A549 (cell line): ENCODE results near the gene LHX4. TPM values are rescaled to one million over a fixed set of nuclear protein-coding genes. Genes with fewer than 3 reads are reported as not detected.

Source experiments
- ATAC-seq, 2 experiments: fragments of 200-7000 bp in 1 of 2; fragments of >200 bp in 1 of 2; cut with Nextera tagmentation in 1 of 2; cut with Tn5 transposase in 1 of 2; 3 replicates each; pipeline versions ENCODE4 v1.8.0 to v1.9.1; 2018 to 2020; ENCODE audit warnings: mild to moderate bottlenecking in 1 of 2, moderate library complexity in 1 of 2
- CTCF ChIA-PET: fragments of 300-600 bp; sonication (Branson Sonifier 250); formaldehyde crosslinking; extraction: SDS; loops from one replicate; lab custom pipeline; 2021; ENCODE audit warnings: antibody characterized with exemption, inconsistent platforms; lab: Yijun Ruan, JAX
- POLR2A ChIA-PET: fragments of 350-600 bp; formaldehyde crosslinking; extraction: SDS; loops from one replicate; lab custom pipeline; 2021; ENCODE audit warnings: antibody characterized with exemption, inconsistent platforms; lab: Yijun Ruan, JAX
- DNase-seq, 2 experiments: peaks; one replicate each; pipeline versions ENCODE4 v3.0.0 to v3.0.0-alpha.2; 2011 to 2016; ENCODE audit warnings: low read depth in 1 of 2, low spot score in 1 of 2
- FAIRE-seq: peaks from 2 replicates; lab custom pipeline; 2011; peaks lifted over from hg19 to GRCh38; lab: Jason Lieb, UNC
- H3K27ac ChIP-seq, 2 experiments: fragments of >200 bp; sonication (Bioruptor Twin); formaldehyde crosslinking; 3 replicates each; pipeline ENCODE4 v1.5.1; 2016 to 2017
- H3K4me1 ChIP-seq: fragments of >200 bp; sonication (Bioruptor Twin); formaldehyde crosslinking; 3 replicates; pipeline ENCODE4 v1.6.1; 2016
- H3K4me2 ChIP-seq: fragments of >200 bp; sonication (Bioruptor Twin); formaldehyde crosslinking; 3 replicates; pipeline ENCODE4 v1.6.1; 2016
- H3K4me3 ChIP-seq: fragments of >200 bp; sonication (Bioruptor Twin); formaldehyde crosslinking; 3 replicates; pipeline ENCODE4 v1.5.1; 2016
- H3K9me3 ChIP-seq: fragments of >200 bp; sonication (Bioruptor Twin); formaldehyde crosslinking; 3 replicates; pipeline ENCODE4 v1.6.1; 2016
- BHLHE40 ChIP-seq: IDR thresholded peaks from 2 replicates; pipeline ENCODE4 v1.6.1; 2012; ENCODE audit warnings: low read depth, low read length, inconsistent platforms
- CHD2 ChIP-seq: fragments of 150-350 bp; IDR thresholded peaks from 2 replicates; pipeline ENCODE4 v1.6.1; 2014; ENCODE audit warnings: low read length; ENCODE audit not compliant: partially characterized antibody
- EP300 ChIP-seq, 2 experiments: fragments of >200 bp; sonication (Bioruptor Twin); formaldehyde crosslinking; IDR thresholded peaks; 2 replicates in 1 of 2; 3 replicates in 1 of 2; pipeline ENCODE4 v1.6.1; 2016 to 2017
- ESRRA ChIP-seq: fragments of 150-350 bp; IDR thresholded peaks from 2 replicates; pipeline ENCODE4 v1.6.1; 2014; ENCODE audit warnings: mild to moderate bottlenecking, low read length, borderline replicate concordance
- FOXS1 ChIP-seq: fragments of 250-450 bp; sonication (Bioruptor Pico); IDR thresholded peaks from 2 replicates; pipeline ENCODE4 v1.5.0; 2020; ENCODE audit warnings: mild to moderate bottlenecking, moderate library complexity
- HEYL ChIP-seq: fragments of 250-450 bp; sonication (Bioruptor Pico); IDR thresholded peaks from 2 replicates; pipeline ENCODE4 v1.8.0; 2021; ENCODE audit warnings: mild to moderate bottlenecking, moderate library complexity
- HOXB13 ChIP-seq: fragments of 250-450 bp; sonication (Bioruptor Pico); IDR thresholded peaks from 2 replicates; pipeline ENCODE4 v1.5.0; 2020; ENCODE audit warnings: low read depth, mild to moderate bottlenecking, moderate library complexity
- JUN ChIP-seq, 2 experiments: fragments of >200 bp; sonication (Bioruptor Twin); formaldehyde crosslinking; IDR thresholded peaks; 2 replicates in 1 of 2; 3 replicates in 1 of 2; pipeline ENCODE4 v1.6.1; 2016 to 2017
- KDM1A ChIP-seq: fragments of 200-600 bp; sonication (generic); IDR thresholded peaks from 2 replicates; pipeline ENCODE4 v1.6.1; 2016; ENCODE audit warnings: low read depth, mild to moderate bottlenecking
- NFE2L2 ChIP-seq: fragments of 150-350 bp; conservative IDR thresholded peaks from 2 replicates; pipeline ENCODE4 v1.6.1; 2014; ENCODE audit warnings: low read length
- NR3C1 ChIP-seq: fragments of >200 bp; sonication (Bioruptor Twin); formaldehyde crosslinking; IDR thresholded peaks from 3 replicates; pipeline ENCODE4 v1.6.1; 2017
- POLR2A ChIP-seq: IDR thresholded peaks from 2 replicates; pipeline ENCODE4 v1.6.1; 2012; ENCODE audit warnings: mild to moderate bottlenecking, low read length
- RCOR1 ChIP-seq: fragments of 150-350 bp; IDR thresholded peaks from 2 replicates; pipeline ENCODE4 v1.6.1; 2014; ENCODE audit warnings: antibody characterized with exemption, low read length, low read depth
- RNF2 ChIP-seq: fragments of 200-600 bp; sonication (generic); IDR thresholded peaks from 2 replicates; pipeline ENCODE4 v1.6.1; 2016; ENCODE audit warnings: low read depth, mild to moderate bottlenecking, antibody characterized with exemption, moderate library complexity, borderline replicate concordance
- TP53 ChIP-seq: fragments of 250-450 bp; sonication (Bioruptor Pico); IDR thresholded peaks from 2 replicates; pipeline ENCODE4 v1.5.0; 2021; ENCODE audit warnings: mild to moderate bottlenecking, moderate library complexity
- ZFP36 ChIP-seq: fragments of 450-650 bp; IDR thresholded peaks from 2 replicates; pipeline ENCODE4 v1.6.1; 2014; ENCODE audit warnings: borderline replicate concordance; ENCODE audit not compliant: partially characterized antibody
- ZNF302 ChIP-seq: fragments of 250-450 bp; sonication (Bioruptor Pico); IDR thresholded peaks from 2 replicates; pipeline ENCODE4 v1.9.0; 2021; ENCODE audit warnings: inconsistent platforms, mild to moderate bottlenecking, moderate library complexity
- WGBS: methylation state at CpG from one replicate; pipeline ENCODE4 v1.1.6; 2017; ENCODE audit errors: missing lambda C conversion rate; 5-methylcytosine and 5-hydroxymethylcytosine counted together
- polyA plus RNA-seq, 4 experiments: library from polyadenylated mRNA; depleted of rRNA in 3 of 4; stranded (reverse); fragments of >200 nt; fragmentation: RNase III in 1 of 4; extraction: RNeasy Plus Mini Kit Qiagen cat#74134 plus additional on column Dnase treatment in 1 of 4; gene quantifications; 2 replicates in 3 of 4; 3 replicates in 1 of 4; pipeline ENCODE4 v1.2.3, GENCODE V29; 2011 to 2017
- TF ChIP-seq, protein P1 (sequence below): fragments of 200-600 bp; sonication (generic); IDR thresholded peaks from 2 replicates; pipeline ENCODE4 v1.6.1; 2016; ENCODE audit warnings: antibody characterized with exemption, mild to moderate bottlenecking, moderate library complexity
- TF ChIP-seq, protein P2 (sequence below): fragments of 250-450 bp; sonication (Bioruptor Pico); IDR thresholded peaks from 2 replicates; pipeline ENCODE4 v1.5.0; 2021; ENCODE audit warnings: mild to moderate bottlenecking, moderate library complexity, borderline replicate concordance
- TF ChIP-seq, protein P3 (sequence below): IDR thresholded peaks from 2 replicates; pipeline ENCODE4 v1.6.1; 2012; ENCODE audit warnings: low read depth, borderline replicate concordance

The LHX4 gene
- polyA plus RNA-seq, 2 of the 4 experiments (the other 2 are of a cell fraction): 0.62 to 0.80 TPM

DNA sequence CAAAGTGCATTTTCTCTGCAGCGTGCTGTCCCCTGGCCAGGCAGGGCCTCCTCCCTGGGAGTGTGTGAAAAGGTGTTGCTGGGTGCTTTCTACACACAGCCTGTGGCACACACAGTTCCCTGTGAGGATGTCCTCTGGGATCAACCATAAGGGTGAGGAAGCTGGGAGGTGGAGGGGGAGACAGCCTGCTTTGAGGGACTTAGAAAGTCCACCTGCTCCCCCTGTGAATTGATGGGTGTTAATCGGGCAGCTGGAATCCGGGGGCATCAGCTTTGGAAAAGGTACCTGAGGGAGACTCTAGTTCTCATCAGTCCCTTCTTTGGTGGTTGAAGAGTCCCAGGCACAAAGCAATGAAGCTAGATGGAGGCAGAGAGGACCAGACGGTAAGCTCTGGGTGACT, 35.8 kb downstream of the LHX4 start (continued):
- no peak for TF ChIP-seq RCOR1
- TF ChIP-seq POLR2A: no peak
- TF ChIP-seq, protein P1, sequence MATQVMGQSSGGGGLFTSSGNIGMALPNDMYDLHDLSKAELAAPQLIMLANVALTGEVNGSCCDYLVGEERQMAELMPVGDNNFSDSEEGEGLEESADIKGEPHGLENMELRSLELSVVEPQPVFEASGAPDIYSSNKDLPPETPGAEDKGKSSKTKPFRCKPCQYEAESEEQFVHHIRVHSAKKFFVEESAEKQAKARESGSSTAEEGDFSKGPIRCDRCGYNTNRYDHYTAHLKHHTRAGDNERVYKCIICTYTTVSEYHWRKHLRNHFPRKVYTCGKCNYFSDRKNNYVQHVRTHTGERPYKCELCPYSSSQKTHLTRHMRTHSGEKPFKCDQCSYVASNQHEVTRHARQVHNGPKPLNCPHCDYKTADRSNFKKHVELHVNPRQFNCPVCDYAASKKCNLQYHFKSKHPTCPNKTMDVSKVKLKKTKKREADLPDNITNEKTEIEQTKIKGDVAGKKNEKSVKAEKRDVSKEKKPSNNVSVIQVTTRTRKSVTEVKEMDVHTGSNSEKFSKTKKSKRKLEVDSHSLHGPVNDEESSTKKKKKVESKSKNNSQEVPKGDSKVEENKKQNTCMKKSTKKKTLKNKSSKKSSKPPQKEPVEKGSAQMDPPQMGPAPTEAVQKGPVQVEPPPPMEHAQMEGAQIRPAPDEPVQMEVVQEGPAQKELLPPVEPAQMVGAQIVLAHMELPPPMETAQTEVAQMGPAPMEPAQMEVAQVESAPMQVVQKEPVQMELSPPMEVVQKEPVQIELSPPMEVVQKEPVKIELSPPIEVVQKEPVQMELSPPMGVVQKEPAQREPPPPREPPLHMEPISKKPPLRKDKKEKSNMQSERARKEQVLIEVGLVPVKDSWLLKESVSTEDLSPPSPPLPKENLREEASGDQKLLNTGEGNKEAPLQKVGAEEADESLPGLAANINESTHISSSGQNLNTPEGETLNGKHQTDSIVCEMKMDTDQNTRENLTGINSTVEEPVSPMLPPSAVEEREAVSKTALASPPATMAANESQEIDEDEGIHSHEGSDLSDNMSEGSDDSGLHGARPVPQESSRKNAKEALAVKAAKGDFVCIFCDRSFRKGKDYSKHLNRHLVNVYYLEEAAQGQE: no peak
- TF ChIP-seq, protein P2, sequence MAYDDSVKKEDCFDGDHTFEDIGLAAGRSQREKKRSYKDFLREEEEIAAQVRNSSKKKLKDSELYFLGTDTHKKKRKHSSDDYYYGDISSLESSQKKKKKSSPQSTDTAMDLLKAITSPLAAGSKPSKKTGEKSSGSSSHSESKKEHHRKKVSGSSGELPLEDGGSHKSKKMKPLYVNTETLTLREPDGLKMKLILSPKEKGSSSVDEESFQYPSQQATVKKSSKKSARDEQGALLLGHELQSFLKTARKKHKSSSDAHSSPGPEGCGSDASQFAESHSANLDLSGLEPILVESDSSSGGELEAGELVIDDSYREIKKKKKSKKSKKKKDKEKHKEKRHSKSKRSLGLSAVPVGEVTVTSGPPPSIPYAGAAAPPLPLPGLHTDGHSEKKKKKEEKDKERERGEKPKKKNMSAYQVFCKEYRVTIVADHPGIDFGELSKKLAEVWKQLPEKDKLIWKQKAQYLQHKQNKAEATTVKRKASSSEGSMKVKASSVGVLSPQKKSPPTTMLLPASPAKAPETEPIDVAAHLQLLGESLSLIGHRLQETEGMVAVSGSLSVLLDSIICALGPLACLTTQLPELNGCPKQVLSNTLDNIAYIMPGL (CRISPR knock-in tag): no peak
- no peak for TF ChIP-seq NR3C1

DNA sequence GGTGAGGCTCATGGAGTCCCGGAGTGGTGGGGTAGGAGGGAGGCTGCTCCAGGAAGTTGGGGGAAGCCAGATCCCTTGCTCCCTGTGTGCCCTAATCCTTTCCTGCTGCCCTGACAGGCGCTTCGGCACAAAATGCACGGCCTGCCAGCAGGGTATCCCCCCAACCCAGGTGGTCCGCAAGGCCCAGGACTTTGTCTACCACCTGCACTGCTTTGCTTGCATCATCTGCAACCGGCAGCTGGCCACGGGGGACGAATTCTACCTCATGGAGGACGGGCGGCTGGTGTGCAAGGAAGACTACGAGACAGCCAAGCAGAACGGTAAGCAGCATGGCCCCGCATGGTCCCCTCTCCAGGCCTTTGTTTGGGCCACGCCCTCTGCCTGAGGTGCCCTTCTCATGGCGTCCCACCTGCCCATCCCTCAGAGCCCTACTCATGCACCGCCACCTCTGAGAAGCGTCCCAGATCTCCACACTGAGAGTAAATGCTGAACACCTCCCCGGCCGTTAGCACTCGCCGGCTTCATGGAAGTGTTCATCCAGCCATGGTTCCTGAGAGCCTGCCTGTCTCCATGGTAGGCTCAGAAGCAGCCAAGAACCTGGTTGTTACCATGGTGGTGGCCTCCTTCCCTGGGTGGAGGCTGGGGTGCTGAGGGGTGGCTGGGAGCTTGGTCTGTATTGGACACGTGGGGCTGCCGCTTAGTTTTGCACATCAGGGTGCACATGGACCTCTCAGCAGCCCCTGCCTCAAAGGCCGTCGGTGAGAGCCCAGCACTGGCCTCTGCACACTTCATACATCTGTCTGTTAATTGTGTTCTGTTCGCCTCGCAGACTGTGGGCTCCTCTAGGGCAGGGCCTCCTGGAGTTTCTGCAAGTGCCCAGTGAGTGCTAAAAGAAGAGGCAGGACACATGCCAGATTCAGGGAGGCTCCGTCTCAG, 36.5 kb downstream of the LHX4 start:
- H3K4me1 ChIP-seq: peaks cover 15% of the 10 kb centered on the region; the same call in 2 of the 3 replicates
- no peak for DNase-seq
- TF ChIP-seq BHLHE40 (no peak), NFE2L2 (no peak), EP300 (IDR thresholded peaks at IDR 0.05) (no peak), RNF2 (no peak), ZFP36 (no peak), HOXB13 (CRISPR knock-in tag) (no peak), CHD2 (no peak), HEYL (no peak), FOXS1 (CRISPR knock-in tag) (no peak), ESRRA (no peak), ZNF302 (CRISPR knock-in tag) (no peak), KDM1A (no peak), JUN (IDR thresholded peaks at IDR 0.05) (no peak), TP53 (no peak)
- TF ChIP-seq, protein P3, sequence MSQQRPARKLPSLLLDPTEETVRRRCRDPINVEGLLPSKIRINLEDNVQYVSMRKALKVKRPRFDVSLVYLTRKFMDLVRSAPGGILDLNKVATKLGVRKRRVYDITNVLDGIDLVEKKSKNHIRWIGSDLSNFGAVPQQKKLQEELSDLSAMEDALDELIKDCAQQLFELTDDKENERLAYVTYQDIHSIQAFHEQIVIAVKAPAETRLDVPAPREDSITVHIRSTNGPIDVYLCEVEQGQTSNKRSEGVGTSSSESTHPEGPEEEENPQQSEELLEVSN: no peak
- TF ChIP-seq, all 56 proteins: peak for 0
- 91% methylated on average over 23 of the region's 28 CpGs for WGBS
- ChIA-PET POLR2A (no interaction called here), CTCF (interaction anchor here (0.6 to 2.6 kb wide), 7 partner anchors 9 to 211 kb away, joined by 3 to 12 read pairs (median 3); no protein-coding TSS in a partner anchor)
- H3K4me3 ChIP-seq: no peak overlapping the region
- H3K27ac ChIP-seq: no peak overlapping the region
- FAIRE-seq (no peak), ATAC-seq (no peak)
- no peak overlapping the region for H3K4me2 ChIP-seq
- no peaks in the 10 kb centered on the region for H3K9me3 ChIP-seq
